Fibroblast of lung (primary cell): ENCODE results near the gene BTBD2. TPM values are rescaled to one million over a fixed set of nuclear protein-coding genes. Genes with fewer than 3 reads are reported as not detected.

Experiments used
- DNase-seq, 2 donors: peaks; one replicate each; pipeline versions ENCODE4 v3.0.0 to v3.0.0-alpha.2; 2010; ENCODE audit warnings: low read depth in 2 of 2
- H2AFZ ChIP-seq: 2 replicates; pipeline ENCODE4 v1.5.1; 2012; ENCODE audit warnings: low read length, control low read depth, inconsistent platforms
- H3K27ac ChIP-seq: 2 replicates; pipeline ENCODE4 v1.5.1; 2011; ENCODE audit warnings: low read length, control low read depth; ENCODE audit not compliant: insufficient read depth
- H3K27me3 ChIP-seq: 2 replicates; pipeline ENCODE4 v1.5.1; 2011; ENCODE audit warnings: mild to moderate bottlenecking, low read length; ENCODE audit not compliant: control insufficient read depth, insufficient read depth
- H3K36me3 ChIP-seq: 2 replicates; pipeline ENCODE4 v1.5.1; 2011; ENCODE audit warnings: low read length; ENCODE audit not compliant: control insufficient read depth, insufficient read depth
- H3K4me1 ChIP-seq: 2 replicates; pipeline ENCODE4 v1.5.1; 2011; ENCODE audit warnings: low read length; ENCODE audit not compliant: control insufficient read depth, insufficient read depth; ENCODE audit errors: extremely low read depth
- H3K4me2 ChIP-seq: 2 replicates; pipeline ENCODE4 v1.5.1; 2011; ENCODE audit warnings: low read length, control low read depth; ENCODE audit not compliant: insufficient read depth; ENCODE audit errors: extremely low read depth
- H3K4me3 ChIP-seq, 4 experiments: fragments of 200-600 bp in 1 of 4; sonication (generic) in 1 of 4; replicated peaks in 1 of 4; 2 replicates each; pipeline ENCODE4 v1.5.1; 2011 to 2016; ENCODE audit warnings: low read length in 4 of 4, low read depth in 3 of 4, mild to moderate bottlenecking in 3 of 4, control low read depth in 2 of 4, inconsistent platforms in 1 of 4, mixed read lengths in 1 of 4; ENCODE audit not compliant: insufficient read depth in 1 of 4; ENCODE audit errors: control extremely low read depth in 1 of 4
- H3K79me2 ChIP-seq: 2 replicates; pipeline ENCODE4 v1.5.1; 2012; ENCODE audit warnings: mild to moderate bottlenecking, low read length, inconsistent platforms; ENCODE audit not compliant: control insufficient read depth, insufficient read depth
- H3K9ac ChIP-seq: 2 replicates; pipeline ENCODE4 v1.5.1; 2011; ENCODE audit warnings: mild to moderate bottlenecking, low read length, control low read depth; ENCODE audit not compliant: insufficient read depth
- H3K9me3 ChIP-seq: 2 replicates; pipeline ENCODE4 v1.5.1; 2012; ENCODE audit warnings: low read depth, low read length; ENCODE audit not compliant: control insufficient read depth, insufficient read depth
- H4K20me1 ChIP-seq: 2 replicates; pipeline ENCODE4 v1.5.1; 2011; ENCODE audit warnings: low read length; ENCODE audit not compliant: control insufficient read depth, insufficient read depth; ENCODE audit errors: extremely low read depth
- EZH2 ChIP-seq: IDR thresholded peaks from 2 replicates; pipeline ENCODE4 v1.5.1; 2012; ENCODE audit warnings: low read length, control low read depth, mild to moderate bottlenecking; ENCODE audit errors: missing control alignments
- polyA plus RNA-seq, 2 donors: library from polyadenylated mRNA; depleted of rRNA in 1 of 2; stranded (reverse) in 1 of 2; unstranded in 1 of 2; fragments of >200 nt; gene quantifications; 2 replicates each; pipeline ENCODE4 v1.2.1, GENCODE V29; 2011 to 2012; ENCODE audit warnings: missing spikeins in 1 of 2
- total RNA-seq: library from RNA; depleted of rRNA; stranded (reverse); fragments of >200 nt; gene quantifications from 2 replicates; pipeline ENCODE4 v1.2.1, GENCODE V29; 2014
- TF ChIP-seq, protein P1 (sequence below), 2 donors: IDR thresholded peaks in 1 of 2; conservative IDR thresholded peaks in 1 of 2; 1 replicate in 1 of 2; 2 replicates in 1 of 2; pipeline ENCODE4 v1.5.1; 2011 to 2012; ENCODE audit warnings: low read length in 2 of 2, control low read depth in 1 of 2, inconsistent platforms in 1 of 2, low read depth in 1 of 2, mild to moderate bottlenecking in 1 of 2

The BTBD2 gene
- total and polyA plus RNA-seq, 2 donors (not counting 1 experiment from before 2014, with no cell fraction given) = 14.0 to 70.2 TPM

DNA sequence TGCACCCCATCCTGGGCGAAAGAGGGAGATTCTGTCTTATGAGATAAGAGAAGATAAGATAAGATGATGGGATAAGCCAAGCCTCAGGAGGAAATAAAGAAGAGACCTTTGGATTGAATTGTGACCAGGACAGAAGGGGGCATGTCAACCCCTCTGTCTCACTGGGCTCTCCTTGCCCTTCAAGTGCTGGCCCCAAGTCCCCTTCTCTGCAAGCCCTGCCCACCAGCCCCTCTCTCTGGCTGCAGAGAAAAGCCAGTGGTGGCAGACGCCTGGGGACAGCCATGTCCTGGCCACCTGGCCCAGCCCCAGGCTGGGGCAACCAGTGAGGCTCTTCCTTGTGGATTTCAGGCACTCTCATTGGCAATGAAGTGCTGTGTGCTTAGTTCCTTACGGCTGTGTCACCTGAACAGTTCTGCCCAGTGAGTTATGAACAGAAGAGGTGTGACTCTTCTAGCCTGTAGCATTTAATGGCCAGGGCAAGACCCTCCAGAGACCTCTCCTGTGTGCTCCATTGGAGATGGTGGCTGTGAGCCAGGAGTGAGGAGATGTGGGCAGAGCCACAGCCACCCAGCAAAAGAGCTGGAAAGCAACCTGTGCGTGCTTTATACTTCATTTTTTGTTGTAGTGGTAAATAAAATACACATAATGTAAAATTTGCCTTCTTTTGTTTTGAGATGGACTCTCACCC lies 6.1 kb upstream of the BTBD2 start:
- no peaks in the 10 kb centered on the region for H4K20me1 ChIP-seq
- no peaks in the 10 kb centered on the region for H3K27me3 ChIP-seq
- H3K27ac ChIP-seq = no peak overlapping the region
- H3K79me2 ChIP-seq = no peaks in the 10 kb centered on the region
- H2AFZ ChIP-seq = no peak overlapping the region
- no peak overlapping the region for H3K4me3 ChIP-seq
- no peaks in the 10 kb centered on the region for H3K9me3 ChIP-seq
- H3K36me3 ChIP-seq = no peaks in the 10 kb centered on the region
- no peaks in the 10 kb centered on the region for H3K4me1 ChIP-seq
- H3K9ac ChIP-seq = no peak overlapping the region
- no peak overlapping the region for H3K4me2 ChIP-seq
- DNase-seq = no peak
- TF ChIP-seq, protein P1, sequence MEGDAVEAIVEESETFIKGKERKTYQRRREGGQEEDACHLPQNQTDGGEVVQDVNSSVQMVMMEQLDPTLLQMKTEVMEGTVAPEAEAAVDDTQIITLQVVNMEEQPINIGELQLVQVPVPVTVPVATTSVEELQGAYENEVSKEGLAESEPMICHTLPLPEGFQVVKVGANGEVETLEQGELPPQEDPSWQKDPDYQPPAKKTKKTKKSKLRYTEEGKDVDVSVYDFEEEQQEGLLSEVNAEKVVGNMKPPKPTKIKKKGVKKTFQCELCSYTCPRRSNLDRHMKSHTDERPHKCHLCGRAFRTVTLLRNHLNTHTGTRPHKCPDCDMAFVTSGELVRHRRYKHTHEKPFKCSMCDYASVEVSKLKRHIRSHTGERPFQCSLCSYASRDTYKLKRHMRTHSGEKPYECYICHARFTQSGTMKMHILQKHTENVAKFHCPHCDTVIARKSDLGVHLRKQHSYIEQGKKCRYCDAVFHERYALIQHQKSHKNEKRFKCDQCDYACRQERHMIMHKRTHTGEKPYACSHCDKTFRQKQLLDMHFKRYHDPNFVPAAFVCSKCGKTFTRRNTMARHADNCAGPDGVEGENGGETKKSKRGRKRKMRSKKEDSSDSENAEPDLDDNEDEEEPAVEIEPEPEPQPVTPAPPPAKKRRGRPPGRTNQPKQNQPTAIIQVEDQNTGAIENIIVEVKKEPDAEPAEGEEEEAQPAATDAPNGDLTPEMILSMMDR (conservative IDR thresholded peaks at IDR 0.05 in 1 of 2, IDR thresholded peaks at IDR 0.05 in 1 of 2; ENCODE audit: low read depth in 1 of 2, low read length in 2 of 2) = no peak
- TF ChIP-seq EZH2 = no peak

DNA sequence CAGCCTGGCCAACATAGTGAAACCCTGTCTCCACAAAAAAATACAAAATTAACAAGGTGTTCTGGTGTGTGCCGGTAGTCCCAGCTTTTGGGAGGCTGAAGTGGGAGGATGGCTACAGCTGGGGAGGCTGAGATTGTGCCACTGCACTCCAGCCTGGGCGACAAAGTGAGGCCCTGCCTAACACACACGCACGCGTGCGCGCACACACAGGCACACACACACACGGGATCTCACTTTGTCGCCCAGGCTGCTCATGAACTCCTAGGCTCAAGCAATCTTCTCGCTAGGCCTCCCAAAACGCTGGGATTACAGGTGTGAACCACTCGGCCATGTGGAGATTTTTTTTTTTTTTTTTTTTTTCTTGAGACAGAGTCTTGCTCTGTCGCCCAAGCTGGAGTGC lies 3.2 kb upstream of the BTBD2 start:
- TF ChIP-seq EZH2 = no peak
- TF ChIP-seq, protein P1 (conservative IDR thresholded peaks at IDR 0.05 in 1 of 2, IDR thresholded peaks at IDR 0.05 in 1 of 2; ENCODE audit: low read depth in 1 of 2, low read length in 2 of 2) = no peak
- H3K27me3 ChIP-seq = no peaks in the 10 kb centered on the region
- H3K4me3 ChIP-seq = no peak overlapping the region
- H3K9me3 ChIP-seq = no peaks in the 10 kb centered on the region
- H4K20me1 ChIP-seq = no peaks in the 10 kb centered on the region
- H3K36me3 ChIP-seq = no peaks in the 10 kb centered on the region
- no peak overlapping the region for H3K4me2 ChIP-seq
- no peak overlapping the region for H3K27ac ChIP-seq
- no peak overlapping the region for H2AFZ ChIP-seq
- H3K4me1 ChIP-seq = no peaks in the 10 kb centered on the region
- no peak overlapping the region for H3K9ac ChIP-seq
- no peak for DNase-seq
- peaks cover 12% of the 10 kb centered on the region for H3K79me2 ChIP-seq

DNA sequence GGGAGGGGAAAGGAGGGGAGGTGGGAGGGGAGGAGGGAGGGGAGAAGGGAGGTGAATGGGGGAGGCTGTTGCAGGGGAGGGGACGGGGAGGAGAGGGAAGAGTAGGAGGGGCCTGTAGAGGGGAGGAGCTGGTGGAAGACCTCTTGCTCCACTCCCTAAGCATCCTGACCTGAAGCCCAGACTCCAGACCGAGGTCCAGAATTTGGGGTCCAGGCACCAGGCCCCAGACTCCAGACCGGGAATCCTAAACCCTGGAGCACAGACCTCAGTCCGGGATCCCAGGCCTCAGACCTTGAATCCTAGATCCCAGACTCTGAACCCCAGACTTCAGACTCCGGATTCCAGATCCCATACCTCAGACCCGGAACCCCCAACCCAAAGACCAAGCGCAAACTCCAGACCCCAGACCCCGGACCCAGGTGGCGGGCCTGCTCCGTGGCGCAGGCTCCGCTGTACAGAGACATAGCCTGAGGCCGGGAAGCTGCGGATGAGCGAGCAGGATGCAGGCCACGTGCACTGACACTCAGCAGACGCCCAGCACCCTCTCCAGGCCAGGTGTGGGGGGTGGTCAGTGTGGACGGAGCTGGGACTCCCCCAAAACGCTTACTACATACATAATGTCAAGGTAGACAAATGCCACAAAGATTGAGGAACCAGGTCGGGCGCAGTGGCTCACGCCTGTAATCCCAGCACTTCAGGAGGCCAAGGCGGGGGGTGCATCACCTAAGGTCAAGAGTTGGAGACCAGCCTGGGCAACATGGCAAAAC lies 710 bp upstream of the BTBD2 start:
- Histone ChIP-seq H4K20me1 (no peaks in the 10 kb centered on the region), H3K27me3 (no peaks in the 10 kb centered on the region), H3K4me2 (peak overlapping the region; percentile 25), H3K79me2 (peaks cover 18% of the 10 kb centered on the region), H3K36me3 (peaks cover under 1% of the 10 kb centered on the region), H3K9me3 (no peaks in the 10 kb centered on the region), H2AFZ (no peak overlapping the region), H3K4me3 (peak overlapping the region in 3 of 4 experiments; percentile 10 to 48 (median 42)), H3K4me1 (no peaks in the 10 kb centered on the region), H3K9ac (no peak overlapping the region), H3K27ac (peak overlapping the region; percentile 32)
- TF ChIP-seq EZH2 = no peak
- TF ChIP-seq, protein P1 (conservative IDR thresholded peaks at IDR 0.05 in 1 of 2, IDR thresholded peaks at IDR 0.05 in 1 of 2; ENCODE audit: low read depth in 1 of 2, low read length in 2 of 2) = no peak
- DNase-seq = peak; percentile 83 to 91
